Neuronal stem cell (in vitro differentiated cells): ENCODE data around the gene SSX4.
"Not testable (repeated sequence)": the region's sequence is repeated elsewhere in the genome, so short reads cannot be mapped to it uniquely, and the experiment has no call there.

Source experiments
- DNase-seq: peaks from one replicate; pipeline ENCODE4 v3.0.0-alpha.2; 2013; ENCODE audit warnings: low spot score
- H2AFZ ChIP-seq: one replicate; pipeline ENCODE4 v1.6.1; 2013; ENCODE audit warnings: mild to moderate bottlenecking, low read length, inconsistent platforms
- H2AK5ac ChIP-seq: 2 replicates; pipeline ENCODE4 v1.6.1; 2013; ENCODE audit warnings: low read depth, mild to moderate bottlenecking, inconsistent platforms, low read length, moderate library complexity, mixed read lengths
- H2BK120ac ChIP-seq: 2 replicates; pipeline ENCODE4 v1.6.1; 2013; ENCODE audit warnings: low read depth, mild to moderate bottlenecking, inconsistent platforms, low read length, moderate library complexity, mixed read lengths
- H2BK12ac ChIP-seq: one replicate; pipeline ENCODE4 v1.6.1; 2013; ENCODE audit warnings: low read length, inconsistent platforms
- H2BK15ac ChIP-seq: 2 replicates; pipeline ENCODE4 v1.6.1; 2013; ENCODE audit warnings: mild to moderate bottlenecking, low read length, inconsistent platforms, mixed read lengths
- H2BK5ac ChIP-seq: one replicate; pipeline ENCODE4 v1.6.1; 2013; ENCODE audit warnings: inconsistent platforms, mild to moderate bottlenecking, low read length, moderate library complexity
- H3K14ac ChIP-seq: one replicate; pipeline ENCODE4 v1.6.1; 2013; ENCODE audit warnings: low read length, inconsistent platforms
- H3K18ac ChIP-seq: 2 replicates; pipeline ENCODE4 v1.6.1; 2013; ENCODE audit warnings: low read length, inconsistent platforms
- H3K23ac ChIP-seq: 2 replicates; pipeline ENCODE4 v1.6.1; 2013; ENCODE audit warnings: low read depth, mild to moderate bottlenecking, mixed read lengths, low read length, inconsistent platforms; ENCODE audit not compliant: poor library complexity
- H3K27ac ChIP-seq: replicated peaks from 3 replicates; pipeline ENCODE4 v1.5.1; 2013; ENCODE audit warnings: low read length, inconsistent platforms
- H3K27me3 ChIP-seq, 3 experiments: 2 replicates each; pipeline ENCODE4 v1.6.1; 2013; ENCODE audit warnings: low read length in 3 of 3, mild to moderate bottlenecking in 2 of 3, inconsistent platforms in 1 of 3, low read depth in 1 of 3, mixed read lengths in 1 of 3, moderate library complexity in 1 of 3; ENCODE audit not compliant: control insufficient read depth in 3 of 3, insufficient read depth in 3 of 3
- H3K36me3 ChIP-seq, 2 donors: replicated peaks in 1 of 2; 2 replicates each; pipeline ENCODE4 v1.6.1; 2013; ENCODE audit warnings: low read length in 2 of 2; ENCODE audit not compliant: control insufficient read depth in 2 of 2, insufficient read depth in 2 of 2
- H3K4ac ChIP-seq: 2 replicates; pipeline ENCODE4 v1.6.1; 2013; ENCODE audit warnings: inconsistent platforms, mild to moderate bottlenecking, low read length, moderate library complexity
- H3K4me1 ChIP-seq, 2 donors: 1 replicate in 1 of 2; 2 replicates in 1 of 2; pipeline ENCODE4 v1.6.1; 2013; ENCODE audit warnings: low read length in 2 of 2, low read depth in 1 of 2; ENCODE audit not compliant: control insufficient read depth in 2 of 2, insufficient read depth in 1 of 2
- H3K4me2 ChIP-seq: one replicate; pipeline ENCODE4 v1.6.1; 2013; ENCODE audit warnings: mild to moderate bottlenecking, low read length, inconsistent platforms; ENCODE audit not compliant: insufficient read depth, poor library complexity, severe bottlenecking
- H3K4me3 ChIP-seq, 2 donors: 2 replicates each; pipeline ENCODE4 v1.5.1; 2013; ENCODE audit warnings: low read length in 2 of 2, mild to moderate bottlenecking in 2 of 2, inconsistent platforms in 1 of 2, moderate library complexity in 1 of 2
- H3K79me1 ChIP-seq: one replicate; pipeline ENCODE4 v1.6.1; 2013; ENCODE audit warnings: low read depth, mild to moderate bottlenecking, inconsistent platforms, low read length, moderate library complexity
- H3K9ac ChIP-seq: one replicate; pipeline ENCODE4 v1.6.1; 2013; ENCODE audit warnings: mild to moderate bottlenecking, low read depth, low read length, inconsistent platforms; ENCODE audit not compliant: poor library complexity
- H3K9me3 ChIP-seq, 2 donors: replicated peaks in 1 of 2; 2 replicates each; pipeline versions ENCODE3 to v1.6.1; 2013; ENCODE audit warnings: low read length in 2 of 2, mild to moderate bottlenecking in 2 of 2, inconsistent platforms in 1 of 2, low read depth in 1 of 2, mixed read lengths in 1 of 2, moderate library complexity in 1 of 2; ENCODE audit not compliant: control insufficient read depth in 2 of 2, insufficient read depth in 1 of 2
- H4K8ac ChIP-seq: one replicate; pipeline ENCODE4 v1.6.1; 2013; ENCODE audit warnings: low read depth, mild to moderate bottlenecking, inconsistent platforms, low read length, moderate library complexity
- H4K91ac ChIP-seq: one replicate; pipeline ENCODE4 v1.6.1; 2013; ENCODE audit warnings: low read length, low read depth, mild to moderate bottlenecking, inconsistent platforms; ENCODE audit not compliant: poor library complexity
- WGBS, 2 donors: extraction: QIAGEN DNeasy Blood & Tissue Kit; methylation state at CpG; one replicate each; pipeline ENCODE4 v1.1.7; 2013; ENCODE audit warnings: missing lambda C conversion rate in 2 of 2, mixed read lengths in 1 of 2; ENCODE audit not compliant: insufficient read length in 2 of 2, insufficient replicate concordance in 1 of 2; ENCODE audit errors: extremely low coverage in 2 of 2; 5-methylcytosine and 5-hydroxymethylcytosine counted together

SSX4 gene

DNA sequence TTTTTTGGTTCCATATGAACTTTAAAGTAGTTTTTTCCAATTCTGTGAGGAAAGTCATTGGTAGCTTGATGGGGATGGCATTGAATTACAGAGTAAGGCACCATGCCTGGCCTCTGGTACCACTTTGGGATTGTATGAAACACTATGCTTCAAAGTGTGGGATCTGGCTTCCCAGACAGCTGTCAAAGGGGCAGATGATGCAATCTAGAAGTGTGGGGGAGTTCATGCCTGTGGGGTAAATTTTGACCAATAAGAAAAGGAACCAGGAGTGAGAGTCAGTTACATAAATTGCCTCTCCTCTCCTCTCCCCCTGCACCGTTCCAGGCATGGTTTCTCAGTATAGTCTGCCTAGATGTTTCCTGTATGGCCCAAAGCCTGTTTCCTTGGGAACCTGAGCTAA lies 14.5 kb downstream of the SSX4 start:
- not testable (repeated sequence) for H3K36me3 ChIP-seq, H2AFZ ChIP-seq, DNase-seq, H3K4me1 ChIP-seq, H2BK120ac ChIP-seq, H3K23ac ChIP-seq, H2BK15ac ChIP-seq, H3K9me3 ChIP-seq, H2BK12ac ChIP-seq, H3K27me3 ChIP-seq, H3K14ac ChIP-seq, H2BK5ac ChIP-seq, H3K4me2 ChIP-seq, H3K4me3 ChIP-seq, H3K79me1 ChIP-seq, H3K9ac ChIP-seq, H3K18ac ChIP-seq, H4K91ac ChIP-seq, H2AK5ac ChIP-seq, H4K8ac ChIP-seq, H3K4ac ChIP-seq, H3K27ac ChIP-seq
- WGBS, 2 donors: no CpG with 5 or more reads among the region's 1 CpG

GRCh38 chrX:48411860-48412259 lies 28.5 kb downstream of the SSX4 start, which contains the start of gene SSX4B:
SSX4B (minus strand) TSS chrX:48411960; CDS start chrX:48411372, 588 bp downstream.
- H3K9ac ChIP-seq, H3K23ac ChIP-seq, H2BK5ac ChIP-seq, H2BK120ac ChIP-seq, H2AFZ ChIP-seq, H3K4me1 ChIP-seq, H3K4me2 ChIP-seq, DNase-seq, H2BK15ac ChIP-seq, H2BK12ac ChIP-seq, H3K4me3 ChIP-seq, H4K8ac ChIP-seq, H3K36me3 ChIP-seq, H3K14ac ChIP-seq, H3K79me1 ChIP-seq, H4K91ac ChIP-seq, H3K18ac ChIP-seq, H3K27ac ChIP-seq, H3K9me3 ChIP-seq, H2AK5ac ChIP-seq, H3K4ac ChIP-seq, H3K27me3 ChIP-seq: not testable (repeated sequence)
- no CpG with 5 or more reads among the region's 15 CpGs for WGBS, 2 donors

DNA sequence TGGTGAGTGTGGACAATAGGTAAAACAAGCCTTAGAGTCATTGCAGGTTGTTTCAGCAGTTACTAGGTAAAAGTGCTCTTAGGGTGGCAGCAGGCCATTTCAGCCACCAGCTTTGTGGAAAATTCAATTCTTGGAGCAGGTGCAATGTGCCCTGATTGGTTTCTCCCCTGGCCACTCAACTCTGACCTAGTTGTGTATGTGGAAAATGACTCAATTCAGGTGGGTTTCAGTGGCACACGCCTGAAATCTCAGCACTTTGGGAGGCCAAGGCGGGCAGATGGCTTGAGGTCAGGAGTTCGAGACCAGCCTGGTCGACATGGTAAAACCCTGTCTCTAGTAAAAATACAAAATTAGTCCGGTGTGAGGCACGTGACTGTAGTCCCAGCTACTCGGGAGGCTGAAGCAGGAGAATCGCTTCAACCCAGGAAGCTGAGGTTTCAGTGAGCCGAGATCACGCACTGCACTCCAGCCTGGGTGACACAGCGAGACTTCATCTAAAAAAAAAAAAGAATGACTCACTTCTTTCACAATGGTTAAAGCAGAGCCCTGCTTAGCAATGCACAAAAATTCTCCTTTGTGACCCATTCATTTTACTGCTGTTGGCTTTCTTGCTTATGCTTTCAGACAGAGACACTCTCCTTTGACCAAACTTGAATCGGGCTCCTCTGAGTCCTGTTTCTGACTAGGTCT lies 43.8 kb downstream of the SSX4 start:
- H3K4me1 ChIP-seq, H3K27ac ChIP-seq, H4K8ac ChIP-seq, H3K9ac ChIP-seq, H2BK5ac ChIP-seq, H2BK12ac ChIP-seq, H3K14ac ChIP-seq, H3K4me2 ChIP-seq, H2AFZ ChIP-seq, H2AK5ac ChIP-seq, H2BK120ac ChIP-seq, H3K79me1 ChIP-seq, DNase-seq, H4K91ac ChIP-seq, H3K4ac ChIP-seq, H3K27me3 ChIP-seq, H3K9me3 ChIP-seq, H3K23ac ChIP-seq, H3K18ac ChIP-seq, H3K36me3 ChIP-seq, H2BK15ac ChIP-seq, H3K4me3 ChIP-seq: not testable (repeated sequence)
- WGBS, 2 donors: no CpG with 5 or more reads among the region's 12 CpGs

- H3K36me3 ChIP-seq, H3K4ac ChIP-seq: not testable (repeated sequence)
- no CpG with 5 or more reads among the region's 5 CpGs for WGBS, 2 donors
These were observed 46.3 kb downstream of the SSX4 start for GRCh38 chrX:48429606-48430005.

More at GRCh38 chrX:48429606-48430005, 46.3 kb downstream of the SSX4 start:
- H2AFZ ChIP-seq, H3K4me1 ChIP-seq, H3K4me3 ChIP-seq, H3K9ac ChIP-seq, H2BK15ac ChIP-seq, H3K4me2 ChIP-seq, H2BK120ac ChIP-seq, H3K27ac ChIP-seq, H3K79me1 ChIP-seq, DNase-seq, H3K9me3 ChIP-seq, H4K91ac ChIP-seq, H3K14ac ChIP-seq, H3K27me3 ChIP-seq, H3K23ac ChIP-seq, H4K8ac ChIP-seq, H2AK5ac ChIP-seq, H3K18ac ChIP-seq, H2BK12ac ChIP-seq, H2BK5ac ChIP-seq: not testable (repeated sequence)
